ENCODE measurements around the gene PPP1R9B.

Gene PPP1R9B

GRCh38 chr17:50091918-50092285 lies 58.6 kb downstream of the PPP1R9B start:
- DNase-seq (ENCODE audit: low read depth, low spot score) = no peak

GRCh38 chr17:50090971-50091917 lies 59.2 kb downstream of the PPP1R9B start:
- DNase-seq (ENCODE audit: low read depth, low spot score) = no peak

- DNase-seq (ENCODE audit: low read depth, low spot score) = no peak
These were observed 60.4 kb downstream of the PPP1R9B start for GRCh38 chr17:50090071-50090470.

GRCh38 chr17:50088952-50089825 lies 61.3 kb downstream of the PPP1R9B start:
- no peak for DNase-seq (ENCODE audit: low read depth, low spot score)

- DNase-seq (ENCODE audit: low read depth, low spot score) = no peak
These were observed 62.5 kb downstream of the PPP1R9B start for GRCh38 chr17:50087912-50088405.

- peak; percentile 39 for DNase-seq (ENCODE audit: low read depth, low spot score)
These were observed 63.1 kb downstream of the PPP1R9B start for GRCh38 chr17:50087246-50087911.
